CD1c-positive myeloid dendritic cell (primary cell): ENCODE data around the gene ARHGEF4.

Experiments
- DNase-seq: peaks from one replicate; pipeline ENCODE4 v3.0.0-alpha.2; 2016; ENCODE audit errors: extremely low spot score

ARHGEF4 gene

DNA sequence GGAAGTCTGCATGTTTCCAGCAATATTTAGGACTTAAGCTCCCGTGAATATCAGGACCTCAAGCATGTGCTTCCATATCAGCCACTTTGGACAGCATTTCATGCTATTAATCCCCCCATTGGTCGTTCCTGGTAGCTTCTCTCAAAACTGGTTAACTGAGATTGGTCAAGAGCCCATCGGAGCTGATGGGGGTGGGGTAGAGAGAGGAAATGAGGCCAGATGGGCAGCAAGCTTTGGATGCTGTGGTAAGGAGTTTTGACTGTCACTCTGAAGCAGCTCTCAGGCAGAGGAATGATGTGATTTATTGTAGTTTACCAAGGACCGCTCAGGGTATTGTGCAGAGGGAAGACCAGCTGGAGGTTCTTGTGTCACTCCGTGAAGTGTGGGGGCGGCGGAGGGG, 174.8 kb downstream of the ARHGEF4 start:
- no peak for DNase-seq

DNA sequence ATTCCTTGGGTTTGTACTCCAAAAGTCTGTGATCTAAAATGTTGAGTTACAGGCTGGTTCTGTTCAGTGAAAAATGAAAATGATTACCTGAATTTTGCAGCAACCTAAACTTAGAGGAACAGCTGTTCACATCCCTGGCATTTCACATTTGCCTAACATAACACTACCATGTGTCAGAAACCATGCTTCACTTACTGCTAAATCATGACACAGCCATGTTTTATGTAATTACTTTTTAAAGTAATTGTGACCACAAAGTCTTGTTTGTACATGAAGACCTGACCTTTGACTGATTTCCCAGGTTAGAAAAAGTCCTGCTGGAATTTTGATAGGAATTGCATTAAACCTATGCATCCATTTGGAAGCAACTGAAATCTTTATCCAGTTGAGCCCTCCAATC, 177.4 kb downstream of the ARHGEF4 start:
- DNase-seq = no peak

DNA sequence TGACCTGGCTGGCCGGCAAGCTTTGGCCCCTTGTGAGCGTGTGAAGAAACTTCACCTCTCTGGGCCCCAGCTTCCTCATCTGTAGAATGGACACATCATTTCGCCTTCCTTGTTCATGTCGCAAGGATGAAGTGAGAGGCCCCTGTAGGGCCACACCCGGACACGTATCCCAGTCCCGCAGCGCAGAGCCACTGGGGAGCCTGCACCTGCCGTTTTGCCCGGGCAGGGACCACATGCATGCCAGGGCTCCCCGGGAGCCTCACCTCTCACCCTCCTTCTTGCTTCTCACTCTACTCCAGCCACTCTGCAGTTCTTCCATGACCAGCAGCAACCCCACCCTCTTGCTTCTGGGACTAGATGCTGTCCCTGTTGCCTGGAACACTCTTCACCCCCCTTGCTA, 179.1 kb downstream of the ARHGEF4 start:
- no peak for DNase-seq

DNA sequence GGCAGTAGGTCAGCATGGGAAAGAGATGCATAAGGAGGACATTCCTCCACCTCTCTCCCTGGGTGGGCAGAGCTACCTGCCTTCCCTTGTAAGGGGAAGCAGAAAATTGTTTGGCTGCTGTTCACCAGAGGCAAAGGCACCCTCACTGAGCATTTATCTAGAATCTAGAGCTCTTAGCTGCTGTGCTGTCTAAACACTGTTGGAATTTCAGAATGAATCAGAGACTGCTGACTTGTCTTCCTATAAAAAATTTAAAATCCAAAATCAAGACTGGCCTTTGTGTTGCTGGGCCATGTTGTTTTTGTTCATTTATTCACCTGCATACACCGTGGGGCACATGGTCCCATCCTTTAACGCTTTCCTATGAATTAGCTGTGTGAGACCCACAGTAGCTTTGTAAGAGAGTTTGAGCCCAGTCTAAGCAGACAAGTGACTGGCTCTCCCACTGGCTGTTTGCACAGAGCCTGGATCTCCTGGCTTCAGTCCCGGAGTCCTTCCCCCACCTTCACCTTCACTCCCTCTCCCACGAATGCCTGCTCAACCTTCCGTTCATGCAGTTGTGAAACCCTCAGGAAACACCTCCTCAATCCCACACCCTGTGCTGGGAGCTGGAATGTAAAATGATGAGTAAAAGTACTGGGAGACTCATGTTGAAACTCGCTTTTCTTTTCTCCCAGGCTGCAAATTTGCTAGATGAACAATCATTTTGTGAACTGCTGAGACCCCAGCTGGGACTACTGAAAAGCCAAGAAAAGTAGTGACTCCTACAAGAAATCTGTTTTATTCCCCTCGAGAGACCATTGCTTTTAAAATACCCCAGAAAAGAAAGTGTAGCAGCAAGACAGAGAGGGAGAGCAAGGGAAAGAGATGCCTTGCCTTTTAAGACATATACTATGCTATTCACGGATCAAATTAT, 180.4 kb downstream of the ARHGEF4 start:
- no peak for DNase-seq

DNA sequence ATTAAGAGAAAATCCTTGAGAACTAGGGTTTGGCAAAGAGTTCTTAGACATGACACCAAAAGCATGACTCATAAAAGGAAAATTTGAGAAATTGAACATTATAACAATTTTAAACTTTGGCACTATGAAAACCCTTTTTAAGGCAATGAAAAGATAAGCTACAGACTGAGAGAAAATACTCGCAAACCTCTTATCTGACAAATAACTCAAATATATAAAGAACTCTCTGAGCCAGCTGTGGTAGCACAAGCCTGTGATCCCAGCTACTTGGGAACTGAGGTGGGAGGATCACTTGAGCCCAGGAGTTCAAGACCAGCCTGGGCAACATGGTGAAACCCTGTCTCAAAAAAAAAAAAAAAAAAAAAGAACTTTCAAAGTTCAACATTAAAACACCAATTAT, 186.0 kb downstream of the ARHGEF4 start:
- no peak for DNase-seq

DNA sequence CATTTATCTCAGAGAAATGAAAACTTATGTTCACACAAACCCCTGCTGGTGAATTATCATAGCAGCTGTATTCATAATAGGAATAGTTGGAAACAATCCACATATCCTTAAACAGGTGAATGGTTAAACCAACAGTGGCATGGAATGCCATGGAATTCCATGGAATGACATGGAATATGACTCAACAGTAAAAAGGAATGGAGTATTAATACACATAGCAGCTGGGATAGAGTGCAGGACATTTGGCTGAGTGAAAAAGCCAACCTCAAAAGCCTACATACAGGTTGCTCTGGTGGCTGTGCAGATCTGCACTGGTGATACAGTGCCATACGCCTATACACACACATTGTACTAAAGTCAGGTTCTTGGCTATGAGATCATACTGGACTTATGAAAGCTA, 187.0 kb downstream of the ARHGEF4 start:
- DNase-seq = no peak

DNA sequence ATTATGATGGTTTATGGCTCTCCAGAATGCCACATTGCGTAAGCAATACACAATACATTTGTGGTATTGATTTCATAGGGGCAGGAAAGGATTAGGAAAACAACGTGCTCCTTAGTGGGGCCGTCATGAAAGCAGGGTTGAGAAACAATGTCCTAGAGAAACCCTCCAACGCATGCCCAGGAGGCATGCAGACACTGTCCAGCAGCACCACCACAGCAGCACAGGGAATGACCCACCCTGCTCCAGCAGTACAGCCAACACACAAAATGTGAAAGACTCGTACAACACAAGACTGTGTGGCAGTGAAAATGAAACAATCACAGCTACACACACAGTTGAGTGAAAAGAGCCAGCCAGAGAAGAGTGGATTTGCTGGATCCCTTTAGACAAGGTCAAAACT, 190.2 kb downstream of the ARHGEF4 start:
- no peak for DNase-seq

DNA sequence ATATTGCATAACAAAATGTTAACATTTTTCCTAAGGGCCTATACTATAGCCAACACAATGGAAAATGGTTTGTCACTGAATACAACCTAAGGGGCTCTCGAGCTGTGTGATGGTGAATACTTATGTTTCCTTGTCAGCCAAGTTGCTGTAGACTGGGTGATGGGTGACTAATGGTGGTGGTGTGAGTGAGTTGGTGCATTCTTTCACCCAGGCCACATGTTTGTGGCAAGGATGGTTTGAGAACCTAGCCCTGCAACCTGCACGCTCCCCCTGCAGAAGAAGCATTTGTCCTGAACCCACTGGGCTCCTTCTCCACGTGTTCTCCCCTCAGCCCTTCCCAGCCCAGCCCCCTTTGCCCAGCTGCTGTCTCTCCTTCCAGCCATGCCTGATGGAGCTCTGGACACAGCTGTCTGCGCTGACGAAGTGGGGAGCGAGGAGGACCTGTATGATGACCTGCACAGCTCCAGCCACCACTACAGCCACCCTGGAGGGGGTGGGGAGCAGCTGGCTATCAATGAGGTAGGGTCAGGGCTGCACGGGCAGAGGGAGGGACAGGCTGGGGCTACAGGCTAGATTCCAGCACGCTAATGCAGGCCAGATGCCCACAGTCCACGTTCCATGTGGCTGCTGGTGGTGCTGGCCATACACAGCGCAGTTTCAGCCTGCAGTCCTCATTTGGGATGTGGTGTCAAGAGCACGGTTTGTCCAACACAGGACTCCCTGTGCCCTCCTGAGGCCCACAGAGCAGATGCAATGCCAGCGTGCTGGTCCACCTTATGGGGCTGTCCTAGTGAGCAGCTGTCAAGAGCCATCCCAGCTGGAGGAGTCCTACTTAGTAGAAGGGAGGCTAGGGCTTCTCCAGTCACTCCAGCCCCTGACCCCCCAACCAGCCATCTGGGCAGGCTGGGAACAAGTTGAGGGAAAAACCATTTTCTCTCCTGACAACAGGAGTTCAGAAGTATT, 191.1 kb downstream of the ARHGEF4 start:
- DNase-seq = no peak

DNA sequence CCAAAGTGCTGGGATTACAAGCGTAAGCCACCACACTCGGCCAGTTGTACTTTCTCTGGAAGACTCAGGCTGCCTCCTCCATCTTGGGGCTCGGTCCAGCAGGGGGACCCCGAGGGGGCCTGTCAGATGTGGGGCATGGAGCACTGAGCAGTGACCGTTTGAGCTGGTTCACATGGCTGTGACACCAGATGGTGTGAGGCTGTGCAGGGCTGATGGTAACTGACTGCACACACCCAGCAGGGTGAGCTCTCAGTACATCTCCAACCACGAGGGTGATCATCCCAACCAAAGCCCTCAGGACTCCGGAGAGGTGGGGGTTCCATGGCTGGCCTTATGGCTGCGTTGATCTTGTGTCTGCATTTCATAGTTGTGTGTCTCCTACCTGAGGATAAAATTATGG, 193.1 kb downstream of the ARHGEF4 start:
- DNase-seq = no peak

DNA sequence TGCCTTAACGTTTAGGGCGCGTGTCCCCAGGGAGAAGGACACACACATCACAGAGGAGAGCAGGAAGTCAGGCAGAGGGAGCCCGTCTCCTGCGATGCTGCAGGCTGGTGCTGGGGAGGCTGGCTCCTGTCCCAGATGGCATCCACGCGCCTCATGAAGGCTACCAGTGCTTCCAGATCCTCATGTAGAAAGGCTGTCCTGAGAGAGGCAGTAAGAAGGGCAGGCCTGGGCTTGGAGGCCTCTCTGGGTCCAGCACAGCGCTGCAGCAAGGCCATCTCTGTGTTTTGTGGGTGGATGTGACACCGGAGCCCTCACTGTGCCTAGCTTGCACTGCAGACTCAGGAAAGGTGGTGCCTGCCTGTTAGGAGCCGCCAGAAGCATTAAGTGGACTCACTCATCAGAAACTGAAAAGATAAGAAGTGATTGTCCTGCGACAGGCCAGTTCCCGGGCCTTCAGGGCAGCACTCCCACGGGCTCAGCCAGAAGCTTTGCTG, 193.8 kb downstream of the ARHGEF4 start:
- DNase-seq = no peak

DNA sequence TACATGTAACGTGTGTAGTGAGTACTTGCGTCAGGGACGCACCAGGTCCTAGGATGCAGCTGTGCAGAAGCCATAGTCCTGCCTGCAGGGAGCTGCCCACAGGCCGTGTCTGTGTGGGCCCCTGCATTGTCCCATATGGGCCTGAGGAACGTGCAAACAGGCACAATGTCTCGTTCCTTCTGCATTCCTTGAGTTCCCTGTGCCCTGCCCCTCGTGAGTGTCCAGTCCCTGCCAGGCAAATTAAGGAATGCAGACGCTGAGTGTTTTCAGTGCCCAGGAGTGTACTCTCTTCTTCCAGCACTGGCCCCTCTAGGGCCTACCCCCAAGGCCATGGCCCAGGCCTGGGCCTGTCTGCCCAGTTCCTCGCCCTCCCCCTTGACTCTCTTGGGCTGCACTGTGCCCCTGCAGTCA, 194.7 kb downstream of the ARHGEF4 start:
- no peak for DNase-seq

DNA sequence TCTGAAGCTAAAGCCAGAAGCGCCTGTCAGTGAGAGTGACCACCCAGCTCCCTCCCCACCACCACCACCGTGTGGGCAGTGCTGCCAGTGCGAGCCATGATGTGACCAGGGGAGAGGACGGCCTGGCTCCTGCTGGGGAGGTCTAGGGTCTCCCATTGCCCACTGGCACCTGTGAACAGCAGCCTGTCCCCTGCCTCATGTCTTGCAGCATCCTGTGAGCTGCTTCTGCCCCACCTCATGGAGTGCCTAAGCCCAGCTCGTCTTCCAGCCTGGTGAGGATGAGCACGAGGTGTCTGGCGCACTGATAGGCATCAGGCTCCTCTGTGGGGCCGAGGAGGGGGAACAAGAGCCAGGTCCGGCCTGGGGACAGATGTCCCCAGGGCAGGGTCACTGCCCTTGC, 195.2 kb downstream of the ARHGEF4 start:
- DNase-seq = no peak

DNA sequence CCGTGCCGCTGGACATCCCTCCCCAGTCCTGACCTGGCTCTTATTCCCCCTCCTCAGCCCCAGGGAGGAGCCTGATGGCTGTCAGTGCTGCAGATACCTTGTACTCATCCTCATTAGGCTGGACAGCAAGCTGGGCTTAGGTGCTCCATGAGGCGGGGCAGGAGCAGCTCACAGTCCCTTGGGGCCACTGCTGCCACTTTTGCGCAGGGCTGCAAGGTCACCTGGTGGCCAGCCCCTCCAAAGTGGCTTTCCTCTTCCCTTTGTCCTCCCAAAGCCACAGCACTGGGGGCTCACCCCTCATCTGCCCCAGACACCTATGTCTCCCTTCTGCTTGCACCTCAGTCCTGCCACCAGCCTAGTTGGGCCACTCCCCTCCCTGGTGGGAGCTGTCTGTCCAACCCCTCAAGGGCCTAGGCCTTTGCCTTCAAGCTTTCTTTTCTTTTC, 195.7 kb downstream of the ARHGEF4 start:
- DNase-seq = no peak

DNA sequence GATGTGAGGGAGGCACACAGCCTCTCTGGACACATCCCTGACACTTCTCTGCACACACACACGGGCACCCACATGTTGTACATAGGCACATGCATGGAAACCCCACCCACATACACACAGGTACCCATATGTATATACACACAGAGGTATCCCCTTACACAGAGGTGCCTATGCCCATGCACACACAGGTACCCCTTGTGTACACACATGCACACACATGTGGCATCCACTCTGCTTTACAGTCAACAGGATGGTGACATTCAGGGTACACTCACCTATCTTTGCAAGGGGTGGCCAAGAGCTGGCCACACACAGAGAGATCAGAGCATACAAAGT, 197.0 kb downstream of the ARHGEF4 start:
- no peak for DNase-seq

DNA sequence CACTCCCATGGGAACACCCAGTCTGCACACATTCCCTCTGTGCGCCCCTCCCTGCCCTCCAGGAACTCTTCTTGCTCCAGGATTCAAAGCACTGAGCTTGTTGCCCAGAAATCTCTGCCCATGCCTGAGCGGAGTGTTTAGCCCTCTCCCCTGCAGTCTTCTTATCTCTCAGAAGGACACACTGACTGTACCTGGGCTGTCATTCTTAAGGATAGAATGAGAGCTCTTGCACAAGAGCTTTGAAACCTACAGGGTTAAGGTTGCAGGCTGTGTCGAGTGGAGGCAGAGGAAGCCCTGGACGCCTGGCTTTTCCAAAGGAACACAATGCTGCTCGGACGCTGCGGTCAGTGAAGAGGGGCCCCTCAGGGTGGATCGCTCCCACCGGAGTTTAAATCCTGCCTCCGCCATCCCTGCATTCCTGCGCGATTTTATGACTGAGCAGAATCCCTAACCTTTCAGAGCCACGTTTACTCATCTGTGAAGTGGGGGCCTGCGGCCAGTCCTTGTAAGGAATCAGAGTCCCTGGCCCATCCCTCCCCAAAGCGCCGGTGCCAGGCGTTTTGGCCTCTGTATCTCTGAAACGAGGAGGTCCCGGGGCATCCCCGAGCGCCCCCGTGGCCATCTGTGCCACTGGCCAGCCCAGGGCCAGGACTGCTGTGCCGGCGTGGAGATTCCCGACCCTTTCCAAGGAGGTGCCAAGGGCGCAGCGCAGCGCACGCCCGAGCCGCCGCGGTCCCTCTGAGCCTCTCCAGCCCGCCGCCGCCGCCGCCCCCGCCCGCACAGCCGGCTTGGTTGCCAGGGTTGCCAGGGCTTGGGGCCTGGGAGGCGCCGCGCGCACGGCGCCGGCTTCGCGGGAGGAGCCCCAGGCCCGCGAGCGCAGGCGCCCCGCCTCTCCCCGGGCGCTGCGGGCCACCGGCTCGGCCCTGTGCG, 197.7 kb downstream of the ARHGEF4 start:
- DNase-seq = no peak

DNA sequence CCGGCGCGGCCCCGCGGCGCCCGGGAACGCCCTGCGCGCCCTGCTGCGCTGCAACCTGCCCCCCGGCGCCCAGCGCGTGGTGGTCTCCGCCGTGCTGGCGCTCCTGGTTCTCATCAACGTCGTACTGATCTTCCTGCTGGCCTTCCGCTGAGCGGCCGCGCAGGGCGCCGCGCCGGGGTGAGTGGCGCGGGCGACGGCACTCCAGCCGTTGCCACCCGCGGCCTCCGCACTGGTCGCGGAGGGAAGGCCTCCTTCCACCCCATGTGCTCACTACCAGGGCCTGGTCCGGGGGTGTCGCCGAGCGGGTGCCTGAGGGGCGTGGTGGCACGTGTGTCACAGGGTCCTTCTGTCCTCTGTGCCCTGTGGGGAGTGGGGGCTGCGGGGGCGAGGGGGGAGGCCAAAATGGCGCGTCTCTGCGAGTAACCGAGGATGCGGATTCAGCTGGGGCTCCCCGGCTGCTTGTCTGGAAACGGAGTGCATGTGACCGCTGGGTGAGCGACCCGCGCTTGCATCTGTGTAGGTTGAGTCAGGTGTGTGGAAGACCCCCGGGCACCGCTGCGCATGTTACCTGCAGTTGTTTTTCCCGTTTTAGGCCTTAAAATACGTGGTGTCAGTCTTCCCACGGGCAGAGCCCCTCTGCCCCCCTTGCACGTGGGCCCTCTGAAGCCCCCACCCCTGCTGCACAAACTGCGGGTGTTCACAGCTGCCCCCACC, 198.6 kb downstream of the ARHGEF4 start:
- DNase-seq = no peak

DNA sequence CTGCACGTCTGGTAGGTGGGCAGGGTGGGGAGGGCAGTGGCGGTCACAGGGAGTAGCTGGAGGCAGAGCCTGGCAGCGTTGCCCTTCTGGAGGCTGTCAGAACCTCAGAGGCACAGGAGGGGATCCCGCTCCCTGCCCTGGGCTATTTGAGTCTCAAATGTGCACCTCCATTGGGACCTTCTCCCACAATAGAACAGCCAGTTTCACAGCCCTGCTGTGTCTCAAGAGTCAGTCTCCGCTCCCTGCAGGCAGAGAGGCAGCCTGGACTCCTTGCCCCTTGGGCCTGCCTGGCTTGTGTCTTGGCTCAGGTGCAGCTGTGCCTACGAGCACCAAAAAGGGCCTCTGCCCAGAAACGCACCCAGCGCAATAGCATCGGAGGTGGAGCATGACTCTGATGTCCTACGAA, 199.1 kb downstream of the ARHGEF4 start:
- no peak for DNase-seq

DNA sequence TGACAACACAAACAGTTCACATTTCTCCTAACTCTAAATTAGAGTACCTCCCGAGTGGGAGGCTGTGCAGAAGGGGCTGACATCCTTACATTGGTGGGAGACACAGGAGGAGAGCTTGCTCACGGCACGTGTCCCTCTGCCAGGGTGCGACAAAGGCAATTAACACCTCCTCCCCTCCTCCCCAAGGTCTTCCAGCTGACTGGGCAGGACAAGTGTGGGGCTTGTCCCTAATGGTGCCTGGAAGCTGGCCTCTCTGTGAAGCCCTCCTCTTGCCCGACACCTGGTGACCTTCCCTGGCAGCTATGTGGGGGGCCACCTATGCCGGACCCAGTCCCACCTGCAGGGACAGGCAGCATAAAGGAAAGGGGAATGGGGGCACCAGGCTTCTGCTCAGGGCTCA, 199.6 kb downstream of the ARHGEF4 start:
- DNase-seq = no peak

DNA sequence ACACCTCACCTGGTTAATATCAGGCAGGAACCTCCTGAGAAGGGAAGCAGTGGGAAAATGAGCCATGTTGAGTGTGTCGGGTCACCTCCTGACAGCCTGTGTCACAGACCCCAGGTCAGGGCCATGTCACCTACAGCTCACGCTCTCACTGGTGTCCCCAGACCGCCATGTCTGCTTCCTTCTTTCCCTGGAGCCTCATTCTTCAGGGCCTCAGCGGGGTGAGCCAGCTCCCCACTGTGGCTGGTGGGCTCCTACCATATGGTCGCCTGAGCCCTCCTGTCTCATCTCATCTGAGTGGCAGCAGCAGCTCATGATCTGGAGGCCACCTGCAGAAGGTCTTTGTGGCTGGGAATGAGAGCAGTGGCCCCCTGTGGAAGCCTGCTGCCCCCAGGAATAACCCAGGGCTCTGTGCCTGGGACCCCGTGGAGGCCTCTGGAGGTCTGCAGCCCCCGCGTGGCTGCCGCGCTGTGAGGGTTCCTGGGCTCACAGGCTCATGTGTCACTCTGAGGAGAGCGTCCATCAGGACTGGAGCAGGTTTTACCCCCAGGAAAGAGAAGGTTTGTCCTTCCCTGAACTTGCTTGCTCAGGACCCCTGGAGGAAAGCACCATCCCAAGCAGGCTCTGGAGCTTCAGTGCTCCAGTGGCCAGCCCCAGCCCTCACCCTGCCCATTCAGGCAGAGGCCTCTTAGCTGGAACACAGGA, 200.1 kb downstream of the ARHGEF4 start:
- no peak for DNase-seq
